ENCODE results near the gene KDM1A.

DNA sequence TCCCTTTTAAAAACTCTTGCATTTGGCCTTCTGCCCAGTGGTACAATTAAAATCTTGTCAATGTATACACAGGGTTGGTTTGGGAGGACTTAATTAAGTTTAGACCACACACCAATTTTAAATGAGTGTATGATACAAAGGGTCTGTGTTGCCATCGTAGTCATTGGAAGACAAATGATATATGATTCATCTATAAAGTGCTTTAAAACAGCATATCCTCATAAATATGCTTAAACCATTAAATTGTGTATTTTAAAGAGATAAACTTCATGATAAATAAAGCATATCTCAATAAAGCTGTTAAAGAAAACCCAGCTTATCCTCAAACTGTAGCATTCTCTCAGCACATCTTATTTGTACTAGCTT lies 79.9 kb downstream of the KDM1A start:
- TF ChIP-seq, protein P1, sequence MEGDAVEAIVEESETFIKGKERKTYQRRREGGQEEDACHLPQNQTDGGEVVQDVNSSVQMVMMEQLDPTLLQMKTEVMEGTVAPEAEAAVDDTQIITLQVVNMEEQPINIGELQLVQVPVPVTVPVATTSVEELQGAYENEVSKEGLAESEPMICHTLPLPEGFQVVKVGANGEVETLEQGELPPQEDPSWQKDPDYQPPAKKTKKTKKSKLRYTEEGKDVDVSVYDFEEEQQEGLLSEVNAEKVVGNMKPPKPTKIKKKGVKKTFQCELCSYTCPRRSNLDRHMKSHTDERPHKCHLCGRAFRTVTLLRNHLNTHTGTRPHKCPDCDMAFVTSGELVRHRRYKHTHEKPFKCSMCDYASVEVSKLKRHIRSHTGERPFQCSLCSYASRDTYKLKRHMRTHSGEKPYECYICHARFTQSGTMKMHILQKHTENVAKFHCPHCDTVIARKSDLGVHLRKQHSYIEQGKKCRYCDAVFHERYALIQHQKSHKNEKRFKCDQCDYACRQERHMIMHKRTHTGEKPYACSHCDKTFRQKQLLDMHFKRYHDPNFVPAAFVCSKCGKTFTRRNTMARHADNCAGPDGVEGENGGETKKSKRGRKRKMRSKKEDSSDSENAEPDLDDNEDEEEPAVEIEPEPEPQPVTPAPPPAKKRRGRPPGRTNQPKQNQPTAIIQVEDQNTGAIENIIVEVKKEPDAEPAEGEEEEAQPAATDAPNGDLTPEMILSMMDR (IDR thresholded peaks at IDR 0.05; ENCODE audit: low read depth, low read length, missing input control): no peak
- TF ChIP-seq HNF4A (conservative IDR thresholded peaks at IDR 0.05) (no peak), YY1 (IDR thresholded peaks at IDR 0.05) (no peak), RAD21 (IDR thresholded peaks at IDR 0.05) (no peak), TAF1 (conservative IDR thresholded peaks at IDR 0.05) (no peak), GABPA (IDR thresholded peaks at IDR 0.05 in 1 of 2, conservative IDR thresholded peaks at IDR 0.05 in 1 of 2) (no peak), SP1 (IDR thresholded peaks at IDR 0.05) (no peak), FOXA1 (IDR thresholded peaks at IDR 0.05) (no peak), RXRA (IDR thresholded peaks at IDR 0.05) (no peak)
- TF ChIP-seq, protein P2, sequence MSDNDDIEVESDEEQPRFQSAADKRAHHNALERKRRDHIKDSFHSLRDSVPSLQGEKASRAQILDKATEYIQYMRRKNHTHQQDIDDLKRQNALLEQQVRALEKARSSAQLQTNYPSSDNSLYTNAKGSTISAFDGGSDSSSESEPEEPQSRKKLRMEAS (IDR thresholded peaks at IDR 0.05): no peak
- TF ChIP-seq, protein P3, sequence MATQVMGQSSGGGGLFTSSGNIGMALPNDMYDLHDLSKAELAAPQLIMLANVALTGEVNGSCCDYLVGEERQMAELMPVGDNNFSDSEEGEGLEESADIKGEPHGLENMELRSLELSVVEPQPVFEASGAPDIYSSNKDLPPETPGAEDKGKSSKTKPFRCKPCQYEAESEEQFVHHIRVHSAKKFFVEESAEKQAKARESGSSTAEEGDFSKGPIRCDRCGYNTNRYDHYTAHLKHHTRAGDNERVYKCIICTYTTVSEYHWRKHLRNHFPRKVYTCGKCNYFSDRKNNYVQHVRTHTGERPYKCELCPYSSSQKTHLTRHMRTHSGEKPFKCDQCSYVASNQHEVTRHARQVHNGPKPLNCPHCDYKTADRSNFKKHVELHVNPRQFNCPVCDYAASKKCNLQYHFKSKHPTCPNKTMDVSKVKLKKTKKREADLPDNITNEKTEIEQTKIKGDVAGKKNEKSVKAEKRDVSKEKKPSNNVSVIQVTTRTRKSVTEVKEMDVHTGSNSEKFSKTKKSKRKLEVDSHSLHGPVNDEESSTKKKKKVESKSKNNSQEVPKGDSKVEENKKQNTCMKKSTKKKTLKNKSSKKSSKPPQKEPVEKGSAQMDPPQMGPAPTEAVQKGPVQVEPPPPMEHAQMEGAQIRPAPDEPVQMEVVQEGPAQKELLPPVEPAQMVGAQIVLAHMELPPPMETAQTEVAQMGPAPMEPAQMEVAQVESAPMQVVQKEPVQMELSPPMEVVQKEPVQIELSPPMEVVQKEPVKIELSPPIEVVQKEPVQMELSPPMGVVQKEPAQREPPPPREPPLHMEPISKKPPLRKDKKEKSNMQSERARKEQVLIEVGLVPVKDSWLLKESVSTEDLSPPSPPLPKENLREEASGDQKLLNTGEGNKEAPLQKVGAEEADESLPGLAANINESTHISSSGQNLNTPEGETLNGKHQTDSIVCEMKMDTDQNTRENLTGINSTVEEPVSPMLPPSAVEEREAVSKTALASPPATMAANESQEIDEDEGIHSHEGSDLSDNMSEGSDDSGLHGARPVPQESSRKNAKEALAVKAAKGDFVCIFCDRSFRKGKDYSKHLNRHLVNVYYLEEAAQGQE (IDR thresholded peaks at IDR 0.05): no peak
- TF ChIP-seq, protein P4, sequence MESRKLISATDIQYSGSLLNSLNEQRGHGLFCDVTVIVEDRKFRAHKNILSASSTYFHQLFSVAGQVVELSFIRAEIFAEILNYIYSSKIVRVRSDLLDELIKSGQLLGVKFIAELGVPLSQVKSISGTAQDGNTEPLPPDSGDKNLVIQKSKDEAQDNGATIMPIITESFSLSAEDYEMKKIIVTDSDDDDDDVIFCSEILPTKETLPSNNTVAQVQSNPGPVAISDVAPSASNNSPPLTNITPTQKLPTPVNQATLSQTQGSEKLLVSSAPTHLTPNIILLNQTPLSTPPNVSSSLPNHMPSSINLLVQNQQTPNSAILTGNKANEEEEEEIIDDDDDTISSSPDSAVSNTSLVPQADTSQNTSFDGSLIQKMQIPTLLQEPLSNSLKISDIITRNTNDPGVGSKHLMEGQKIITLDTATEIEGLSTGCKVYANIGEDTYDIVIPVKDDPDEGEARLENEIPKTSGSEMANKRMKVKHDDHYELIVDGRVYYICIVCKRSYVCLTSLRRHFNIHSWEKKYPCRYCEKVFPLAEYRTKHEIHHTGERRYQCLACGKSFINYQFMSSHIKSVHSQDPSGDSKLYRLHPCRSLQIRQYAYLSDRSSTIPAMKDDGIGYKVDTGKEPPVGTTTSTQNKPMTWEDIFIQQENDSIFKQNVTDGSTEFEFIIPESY (IDR thresholded peaks at IDR 0.05): no peak
